ENCODE measurements around the gene TOMM20.
A peak's percentile ranks its signal among the peaks of the same experiment; 100 is the strongest.

The TOMM20 gene

GRCh38 chr1:235133086-235133485 is 4.4 kb upstream of the TOMM20 start:
- no peak for DNase-seq

GRCh38 chr1:235131961-235132360 is 3.3 kb upstream of the TOMM20 start:
- no peak for DNase-seq

DNA sequence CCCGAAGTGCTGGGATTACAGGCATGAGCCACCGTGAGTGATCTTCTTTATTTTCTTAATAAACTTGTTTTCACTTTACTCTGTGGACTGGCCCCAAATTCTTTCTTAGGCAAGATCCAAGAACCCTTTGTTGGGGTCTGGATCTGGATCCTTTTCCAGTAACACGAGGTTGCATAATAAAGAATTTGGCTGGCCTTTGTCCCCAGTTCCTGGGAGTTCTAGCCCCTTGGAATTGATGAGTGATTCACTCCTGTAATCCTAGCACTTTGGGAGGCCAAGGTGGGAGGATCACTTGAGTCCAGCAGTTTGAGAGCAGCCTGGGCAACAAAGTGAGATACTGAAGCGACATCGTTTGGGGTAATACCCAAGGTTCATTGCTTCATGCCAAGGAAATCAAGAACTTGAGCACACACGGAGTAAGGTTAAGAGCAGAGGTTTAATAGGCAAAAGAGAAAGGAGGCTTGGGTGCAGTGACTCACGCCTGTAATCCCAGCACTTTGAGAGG is 2.2 kb upstream of the TOMM20 start:
- DNase-seq, result no peak

- no peak for DNase-seq
These were observed 1.3 kb upstream of the TOMM20 start for GRCh38 chr1:235129774-235130570.

DNA sequence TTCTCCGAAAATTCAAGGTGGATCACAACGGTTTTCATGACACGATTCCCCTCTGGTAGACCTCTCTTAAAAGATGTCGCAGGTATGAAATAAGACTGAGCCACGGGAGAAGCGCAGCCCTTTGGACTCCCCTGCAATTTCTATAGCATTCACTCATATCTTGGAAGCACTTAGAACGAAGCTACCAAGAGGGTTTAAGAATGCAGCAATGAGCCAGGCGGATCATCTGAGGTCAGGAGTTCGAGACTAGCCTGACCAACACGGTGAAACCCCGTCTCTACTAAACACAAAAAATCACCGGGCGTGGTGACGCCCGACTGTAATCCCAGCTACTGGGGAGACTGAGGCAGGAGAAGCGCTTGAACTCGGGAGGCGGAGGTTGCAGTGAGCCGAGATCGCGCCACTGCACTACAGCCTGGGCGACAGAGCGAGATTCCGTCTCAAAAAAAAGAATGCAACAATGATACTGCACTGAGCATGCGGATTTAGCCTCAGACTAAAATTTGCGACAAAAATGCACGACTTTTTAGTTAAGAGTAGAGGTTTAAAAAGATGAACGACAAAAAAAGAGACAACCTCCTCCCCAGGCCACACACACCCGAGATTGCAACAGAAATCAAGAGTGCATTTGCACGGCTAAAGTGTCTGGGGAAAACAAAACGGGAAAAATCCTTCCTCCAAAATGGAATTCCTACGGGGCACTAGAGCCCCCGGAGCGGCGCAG is 743 bp downstream of the TOMM20 start:
- DNase-seq, result no peak

DNA sequence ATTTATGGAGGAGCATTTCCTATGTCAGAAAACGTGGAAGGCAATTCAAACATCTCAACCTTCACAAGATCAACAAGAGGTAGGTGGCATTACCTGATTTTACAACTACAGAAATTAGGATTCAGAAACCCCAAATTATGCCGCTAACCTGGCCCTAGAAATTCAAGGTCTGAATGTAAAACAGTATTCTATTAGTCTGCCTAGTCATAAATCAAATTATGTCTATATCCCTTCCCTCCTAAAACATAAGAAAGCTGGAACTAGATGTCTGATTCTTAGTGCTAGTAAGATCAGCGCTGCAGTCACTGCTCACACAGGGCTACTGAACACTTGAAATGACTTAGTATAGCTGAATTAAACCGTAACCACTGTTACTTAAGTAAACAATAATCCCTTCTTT is 1.4 kb downstream of the TOMM20 start:
- DNase-seq, result no peak

- DNase-seq, result no peak
These were observed 4.0 kb downstream of the TOMM20 start for GRCh38 chr1:235124665-235125064.

DNA sequence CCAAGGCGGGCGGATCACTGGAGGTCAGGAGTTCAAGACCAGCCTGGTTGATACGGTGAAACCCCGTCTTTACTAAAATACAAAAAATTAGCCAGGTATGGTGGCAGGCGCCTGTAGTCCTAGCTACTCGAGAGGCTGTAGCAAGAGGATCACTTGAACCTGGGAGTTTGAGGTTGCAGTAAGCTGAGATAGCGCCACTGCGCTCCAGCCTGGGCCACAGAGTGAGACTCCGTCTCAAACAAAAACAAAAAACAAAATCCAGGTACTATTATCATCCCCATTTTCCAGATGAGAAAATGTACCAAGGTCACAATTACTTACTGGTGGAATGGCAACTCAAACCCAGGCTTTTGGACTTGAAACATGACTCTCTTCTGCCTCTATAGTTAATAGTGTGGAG is 4.5 kb downstream of the TOMM20 start:
- no peak for DNase-seq

DNA sequence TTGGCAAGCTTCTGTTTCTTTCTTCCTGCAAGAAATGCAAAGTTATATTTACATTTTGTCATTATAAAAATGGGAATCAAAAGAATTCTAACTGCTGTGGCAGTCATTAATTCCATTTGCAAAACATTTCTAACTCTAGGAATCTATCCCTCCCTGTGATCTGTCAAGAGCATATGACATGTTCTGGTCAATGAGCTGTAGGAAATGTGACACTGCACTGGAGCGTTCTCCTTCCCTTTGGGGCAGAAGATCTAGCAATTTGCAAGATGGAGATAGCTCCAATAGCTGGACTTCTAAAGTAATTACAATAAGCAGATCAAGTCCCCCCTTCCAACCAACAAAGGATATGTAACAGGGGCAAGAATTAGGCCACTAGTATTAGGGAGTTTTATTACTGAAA is 6.3 kb downstream of the TOMM20 start:
- DNase-seq, result no peak

DNA sequence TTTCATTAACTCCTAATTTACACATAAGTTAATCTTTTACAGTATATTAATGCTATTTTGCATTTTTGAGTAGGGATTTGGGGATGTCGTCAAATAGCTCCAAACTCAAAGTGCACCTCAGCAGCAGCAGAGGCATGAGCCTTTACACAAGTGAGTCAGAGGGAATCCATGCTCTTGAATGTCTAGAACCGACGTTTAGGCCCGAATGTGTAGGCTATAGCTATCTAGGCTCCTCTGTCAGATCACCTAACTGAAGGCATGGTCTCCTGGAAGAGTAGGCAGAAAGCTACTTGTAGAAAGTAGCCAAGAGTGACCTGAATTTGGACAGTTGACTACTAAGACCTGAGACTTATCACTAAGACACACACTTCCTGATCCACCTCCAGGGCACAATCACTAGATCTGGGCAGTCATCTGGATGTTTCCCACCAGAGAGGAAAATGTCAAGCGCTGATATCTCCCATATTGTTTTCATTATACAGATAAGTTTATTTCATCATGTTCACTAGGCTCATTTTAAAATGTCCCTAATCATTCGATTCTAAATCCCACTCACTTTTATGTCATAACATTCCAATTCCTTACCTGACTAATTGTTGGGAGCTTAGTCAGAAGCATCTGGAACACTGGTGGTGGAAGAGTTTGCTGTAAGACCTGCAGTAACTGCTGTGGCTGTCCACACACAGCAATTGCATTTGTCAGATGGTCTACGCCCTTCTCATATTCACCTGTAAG is 15.3 kb downstream of the TOMM20 start:
- no peak for DNase-seq

DNA sequence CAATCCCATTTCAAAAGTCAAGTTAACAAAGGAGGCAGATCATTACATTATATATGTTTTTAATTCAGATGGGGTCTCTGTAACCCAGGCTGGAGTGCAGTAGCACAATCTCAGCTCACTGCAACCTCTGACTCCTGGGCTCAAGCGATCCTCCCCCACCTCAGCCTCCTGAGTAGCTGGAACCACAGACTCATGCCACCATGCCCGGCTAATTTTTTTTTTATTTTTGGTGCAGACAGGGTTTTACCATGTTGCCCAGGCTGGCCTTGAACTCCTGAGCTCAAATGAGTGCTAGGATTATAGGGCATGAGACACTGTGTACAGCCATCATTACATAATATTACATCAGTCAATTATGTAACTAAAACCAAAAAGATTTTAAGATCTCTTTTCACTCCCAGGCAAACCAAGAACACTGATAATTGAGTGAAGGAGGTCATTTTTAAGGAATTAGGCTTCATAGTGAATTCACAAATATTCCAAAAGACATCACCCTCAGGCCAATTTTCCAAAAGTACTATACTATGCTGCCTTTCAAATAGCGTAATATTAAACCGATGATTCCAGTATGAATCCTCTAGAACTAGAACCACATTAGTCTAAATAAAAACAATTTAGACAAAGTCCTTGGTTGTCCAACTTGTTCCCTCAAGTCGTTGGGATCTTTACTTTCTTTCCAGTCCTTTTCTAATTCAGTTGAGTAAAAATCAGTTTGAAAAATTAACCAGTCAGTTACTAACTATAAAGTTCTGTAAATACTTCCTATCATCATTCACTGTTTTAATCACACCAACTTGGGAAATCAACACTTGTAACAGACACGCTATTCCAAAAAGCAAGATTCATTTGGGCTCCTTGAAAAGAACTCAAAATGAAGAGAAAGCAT is 16.1 kb downstream of the TOMM20 start:
- DNase-seq, result no peak

DNA sequence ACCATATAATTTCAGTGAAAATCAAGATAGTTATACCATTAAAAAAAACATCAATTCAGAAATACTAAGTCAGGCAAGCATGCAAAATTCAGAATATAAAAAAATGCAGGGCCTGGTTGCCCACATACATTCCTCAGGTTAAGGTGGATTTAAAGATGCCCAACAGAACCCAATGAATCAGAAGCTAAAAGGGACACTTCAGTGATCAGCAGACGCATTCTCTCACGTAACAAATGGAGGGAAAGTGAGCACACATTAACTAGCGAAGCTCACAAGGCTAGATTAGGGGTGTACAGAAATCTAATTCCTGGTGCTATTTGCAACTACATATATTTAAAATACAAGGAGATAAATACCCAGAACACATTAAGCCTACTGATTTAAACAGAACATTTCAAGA is 17.5 kb downstream of the TOMM20 start:
- DNase-seq, result no peak

DNA sequence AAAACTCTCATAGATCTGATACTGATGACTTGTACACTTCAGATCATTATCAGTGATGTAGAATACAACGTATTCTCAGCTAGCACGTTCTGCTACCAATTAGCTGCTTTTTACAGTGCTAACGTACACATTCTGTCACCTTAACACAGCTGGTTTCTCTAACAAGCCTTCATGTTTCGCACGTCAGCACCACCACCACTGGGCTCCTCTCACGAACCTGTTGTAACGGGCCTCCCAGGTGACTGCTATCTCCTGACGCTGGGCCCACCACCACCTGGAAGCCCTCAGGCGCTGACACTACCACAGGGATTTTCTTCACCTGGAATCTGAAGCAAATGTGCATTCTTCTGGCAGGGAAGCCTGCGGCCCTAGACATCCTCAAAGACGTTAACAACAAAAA is 19.8 kb downstream of the TOMM20 start:
- no peak for DNase-seq

DNA sequence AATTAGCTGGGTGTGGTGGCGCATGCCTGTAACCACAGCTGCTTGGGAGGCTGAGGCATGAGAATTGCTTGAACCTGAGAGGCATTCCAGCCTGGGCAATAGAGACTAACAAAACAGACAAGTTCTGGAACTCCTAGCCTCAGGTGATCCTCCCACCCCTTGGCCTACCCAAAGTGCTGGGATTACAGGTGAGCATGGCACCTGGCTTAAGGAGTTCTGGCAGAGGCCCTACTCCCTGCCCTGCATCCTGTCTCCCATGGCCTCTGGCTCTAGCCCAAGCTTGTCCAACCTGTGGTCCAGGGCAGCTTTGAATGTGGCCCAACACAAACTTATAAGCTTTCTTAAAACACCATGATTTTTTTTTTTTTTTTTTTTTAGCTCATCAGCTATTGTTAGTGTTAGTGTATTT is 20.4 kb downstream of the TOMM20 start:
- no peak for DNase-seq

DNA sequence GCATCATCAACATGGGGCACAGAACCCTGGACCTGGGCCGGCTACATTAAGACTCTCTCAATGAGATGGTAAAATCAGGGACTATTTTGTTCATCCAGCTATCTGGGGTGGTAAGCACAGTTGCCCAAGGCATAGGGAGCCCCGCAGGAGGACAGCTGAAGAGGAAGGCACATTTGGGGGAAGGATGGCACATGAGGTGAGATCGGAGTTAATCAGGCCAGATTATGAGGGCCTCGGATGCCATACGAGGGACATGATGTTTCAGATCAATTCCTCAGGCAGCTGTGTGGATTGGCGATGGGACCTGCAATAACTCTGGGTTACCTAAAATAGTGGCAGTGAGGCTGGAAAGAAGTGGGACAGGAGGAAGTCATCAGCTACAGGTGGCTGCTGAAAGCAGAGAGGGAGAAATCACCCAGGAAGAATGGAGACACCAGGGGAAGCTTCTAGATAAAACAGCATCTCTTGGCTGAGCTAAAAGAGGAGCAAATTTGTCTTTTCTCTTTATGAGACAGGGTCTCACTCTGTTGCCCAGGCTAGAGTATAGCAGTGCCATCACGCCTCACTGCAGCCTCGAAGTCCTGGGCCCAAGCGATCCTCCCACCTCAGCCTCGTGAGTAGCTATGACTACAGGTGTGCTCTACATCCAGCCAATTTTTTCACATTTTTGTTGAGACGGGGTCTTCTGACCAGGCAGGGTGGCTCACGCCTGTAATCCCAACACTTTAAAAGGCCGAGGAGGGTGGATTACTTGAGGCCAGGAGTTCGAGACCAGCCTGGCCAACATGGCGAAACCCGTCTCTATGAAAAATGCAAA is 21.1 kb downstream of the TOMM20 start:
- DNase-seq, result no peak

DNA sequence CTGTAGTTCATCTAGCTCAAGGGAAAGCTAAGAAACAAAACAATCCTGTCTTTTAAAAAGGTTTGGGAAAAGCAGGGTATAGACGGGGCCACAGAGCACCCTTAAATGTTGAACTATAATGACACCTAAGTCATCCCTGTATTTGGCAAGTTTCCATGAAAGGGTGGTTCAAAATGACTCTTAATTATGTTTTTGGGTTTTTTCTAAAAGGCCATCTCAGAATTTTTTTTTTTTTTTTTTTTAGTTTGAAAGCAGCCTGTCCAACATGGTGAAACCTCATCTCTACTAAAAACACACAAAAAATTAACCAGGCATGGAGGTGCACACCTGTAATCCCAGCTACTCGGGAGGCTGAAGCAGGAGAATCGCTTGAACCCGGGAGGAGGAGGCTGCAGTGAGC is 22.2 kb downstream of the TOMM20 start:
- DNase-seq, result no peak

DNA sequence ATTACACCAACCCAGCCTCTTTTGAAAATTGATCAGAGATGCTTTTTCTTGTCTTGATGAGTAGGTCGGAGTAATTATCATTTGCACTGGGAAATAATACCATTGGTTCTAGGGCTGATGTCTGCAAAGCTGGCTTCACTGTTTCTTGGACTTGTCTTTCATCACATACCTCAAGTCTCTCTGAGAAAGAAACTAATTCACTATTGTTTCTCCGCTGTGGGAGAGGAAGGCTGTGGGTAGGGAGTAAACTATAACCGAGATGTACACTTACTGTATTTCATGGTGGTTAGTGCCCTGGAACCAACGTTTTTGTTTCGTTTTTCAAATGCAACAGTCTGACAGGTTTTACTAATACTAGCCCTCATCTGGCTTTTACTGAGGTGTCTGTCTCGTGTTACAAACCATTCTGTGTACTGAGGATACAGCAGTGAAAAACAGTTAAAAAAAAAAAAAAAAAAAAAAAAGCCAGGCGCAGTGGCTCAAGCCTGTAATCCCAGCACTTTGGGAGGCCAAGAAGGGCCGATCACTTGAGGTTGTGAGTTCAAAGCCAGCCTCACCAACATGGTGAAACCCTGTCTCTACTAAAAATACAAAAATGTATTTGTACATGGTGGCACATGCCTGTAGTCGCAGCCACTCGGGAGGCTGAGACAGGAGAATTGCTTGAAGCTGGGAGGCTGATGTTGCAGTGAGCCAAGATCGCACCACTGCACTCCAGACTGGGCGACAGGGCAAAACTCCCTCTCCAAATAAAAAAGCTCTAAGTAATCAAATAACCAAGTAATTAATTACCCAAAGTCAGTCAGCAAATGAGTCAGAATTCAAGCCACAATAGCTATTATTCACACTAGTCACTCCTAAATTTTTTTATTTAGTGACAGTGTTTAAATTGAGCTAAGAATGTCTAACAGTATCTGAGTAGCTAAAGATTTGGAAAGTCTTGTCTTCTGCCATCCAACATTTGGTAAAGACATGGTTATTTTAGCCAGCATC is 23.3 kb downstream of the TOMM20 start:
- peak; percentile 80 for DNase-seq

DNA sequence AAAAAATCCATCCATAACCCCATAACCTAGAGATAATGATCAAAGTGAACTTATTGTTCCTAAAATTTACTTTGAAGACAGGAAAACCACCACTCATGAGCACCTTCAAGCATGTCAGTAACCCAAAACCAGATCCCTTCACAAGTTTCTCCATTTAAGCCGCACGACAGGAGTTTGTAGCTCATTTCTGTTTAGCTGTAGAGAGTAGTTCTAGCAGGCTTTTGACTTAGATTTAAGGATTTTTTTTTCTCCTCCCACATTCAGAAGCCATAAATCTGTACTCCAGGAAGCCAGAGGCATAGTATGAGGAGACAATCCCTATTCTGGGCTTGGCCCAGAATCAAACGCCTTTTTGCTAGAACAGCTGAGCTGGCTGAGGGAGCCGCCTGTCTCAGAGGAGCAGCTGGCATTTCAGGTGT is 25.6 kb downstream of the TOMM20 start:
- DNase-seq, result no peak

GRCh38 chr1:235102259-235102582 is 26.4 kb downstream of the TOMM20 start:
- no peak for DNase-seq

- DNase-seq, result no peak
These were observed 26.9 kb downstream of the TOMM20 start for GRCh38 chr1:235101558-235102258.
